Tibial nerve (tissue), 4 donors: Measurements from ENCODE around the gene STON2.

Experiments
- EP300 ChIP-seq, 2 donors: sonication (generic); formaldehyde crosslinking; IDR thresholded peaks; one replicate each; pipeline ENCODE4 v1.6.1; 2017; ENCODE audit warnings: antibody characterized with exemption in 2 of 2, mild to moderate bottlenecking in 1 of 2
- POLR2A ChIP-seq, 2 donors: fragments of 450-650 bp; IDR thresholded peaks; one replicate each; pipeline ENCODE4 v1.6.1; 2017; ENCODE audit warnings: antibody characterized with exemption in 2 of 2, mild to moderate bottlenecking in 2 of 2, moderate library complexity in 2 of 2
- TF ChIP-seq, protein P1 (sequence below), 5 experiments: fragments of 200-600 bp in 3 of 5; fragments of 450-650 bp in 2 of 5; sonication (generic) in 3 of 5; IDR thresholded peaks; one replicate each; pipeline ENCODE4 v1.5.1; 2016 to 2019; ENCODE audit warnings: antibody characterized with exemption in 5 of 5, mild to moderate bottlenecking in 3 of 5, moderate library complexity in 2 of 5

DNA sequence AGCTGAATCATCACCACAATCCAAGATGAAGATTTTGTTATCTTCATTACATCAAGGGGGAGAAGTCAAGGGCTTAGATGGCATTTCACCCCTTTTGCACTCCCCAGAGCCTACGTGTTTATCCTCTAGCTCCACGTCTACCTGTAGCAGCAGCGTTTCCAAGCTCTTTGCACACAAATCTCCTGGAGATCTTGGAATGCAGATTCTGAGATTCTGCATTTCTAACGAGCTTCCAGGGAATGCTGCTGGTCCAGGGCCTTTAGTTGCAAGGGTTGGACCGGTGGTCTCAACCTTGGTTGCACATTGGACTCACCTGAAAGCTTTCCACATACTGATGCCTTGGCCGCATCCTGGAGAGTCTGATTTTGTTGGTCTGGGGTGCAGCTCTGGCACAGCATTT lies 49.5 kb upstream of the STON2 start:
- TF ChIP-seq, protein P1, sequence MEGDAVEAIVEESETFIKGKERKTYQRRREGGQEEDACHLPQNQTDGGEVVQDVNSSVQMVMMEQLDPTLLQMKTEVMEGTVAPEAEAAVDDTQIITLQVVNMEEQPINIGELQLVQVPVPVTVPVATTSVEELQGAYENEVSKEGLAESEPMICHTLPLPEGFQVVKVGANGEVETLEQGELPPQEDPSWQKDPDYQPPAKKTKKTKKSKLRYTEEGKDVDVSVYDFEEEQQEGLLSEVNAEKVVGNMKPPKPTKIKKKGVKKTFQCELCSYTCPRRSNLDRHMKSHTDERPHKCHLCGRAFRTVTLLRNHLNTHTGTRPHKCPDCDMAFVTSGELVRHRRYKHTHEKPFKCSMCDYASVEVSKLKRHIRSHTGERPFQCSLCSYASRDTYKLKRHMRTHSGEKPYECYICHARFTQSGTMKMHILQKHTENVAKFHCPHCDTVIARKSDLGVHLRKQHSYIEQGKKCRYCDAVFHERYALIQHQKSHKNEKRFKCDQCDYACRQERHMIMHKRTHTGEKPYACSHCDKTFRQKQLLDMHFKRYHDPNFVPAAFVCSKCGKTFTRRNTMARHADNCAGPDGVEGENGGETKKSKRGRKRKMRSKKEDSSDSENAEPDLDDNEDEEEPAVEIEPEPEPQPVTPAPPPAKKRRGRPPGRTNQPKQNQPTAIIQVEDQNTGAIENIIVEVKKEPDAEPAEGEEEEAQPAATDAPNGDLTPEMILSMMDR (IDR thresholded peaks at IDR 0.05), result no peak
- TF ChIP-seq POLR2A (IDR thresholded peaks at IDR 0.05), result no peak
- no peak for TF ChIP-seq EP300 (IDR thresholded peaks at IDR 0.05)
